GM18870 (cell line): ENCODE results near the gene NET1.

Source experiments
- ATAC-seq: cut with Tn5 transposase; IDR thresholded peaks from one replicate; pipeline ENCODE4 v1.9.1; 2021; ENCODE audit warnings: moderate library complexity; ENCODE audit not compliant: unreplicated experiment

The NET1 gene

GRCh38 chr10:5479481-5480161 lies 67.3 kb downstream of the NET1 start:
- ATAC-seq: no peak

- ATAC-seq: no peak
Observed at GRCh38 chr10:5480162-5480941, 68.0 kb downstream of the NET1 start.

- no peak for ATAC-seq
Observed at GRCh38 chr10:5481121-5481520, 68.8 kb downstream of the NET1 start.

GRCh38 chr10:5482016-5482415 lies 69.7 kb downstream of the NET1 start:
- ATAC-seq: no peak

- ATAC-seq: no peak
Observed at GRCh38 chr10:5484205-5484604, 71.8 kb downstream of the NET1 start.

GRCh38 chr10:5485290-5485689 lies 72.9 kb downstream of the NET1 start:
- no peak for ATAC-seq

GRCh38 chr10:5485948-5486852 lies 73.8 kb downstream of the NET1 start:
- no peak for ATAC-seq

GRCh38 chr10:5486853-5487235 lies 74.5 kb downstream of the NET1 start:
- ATAC-seq: no peak

GRCh38 chr10:5488272-5489161 lies 76.2 kb downstream of the NET1 start:
- no peak for ATAC-seq

- no peak for ATAC-seq
Observed at GRCh38 chr10:5490032-5490431, 77.7 kb downstream of the NET1 start.

GRCh38 chr10:5490698-5491464 lies 78.5 kb downstream of the NET1 start:
- ATAC-seq: no peak

- ATAC-seq: no peak
Observed at GRCh38 chr10:5491477-5491876, 79.1 kb downstream of the NET1 start.

- no peak for ATAC-seq
Observed at GRCh38 chr10:5492322-5492855, 80.0 kb downstream of the NET1 start.

- no peak for ATAC-seq
Observed at GRCh38 chr10:5492929-5493576, 80.7 kb downstream of the NET1 start.

GRCh38 chr10:5493691-5494090 lies 81.3 kb downstream of the NET1 start:
- no peak for ATAC-seq

GRCh38 chr10:5494611-5495010 lies 82.3 kb downstream of the NET1 start:
- ATAC-seq: no peak

- no peak for ATAC-seq
Observed at GRCh38 chr10:5496261-5497250, 84.2 kb downstream of the NET1 start.

- no peak for ATAC-seq
Observed at GRCh38 chr10:5497289-5497688, 84.9 kb downstream of the NET1 start.
